Panc1 (cell line): ENCODE data around the gene PAGR1. TPM values are rescaled to one million over a fixed set of nuclear protein-coding genes. Genes with fewer than 3 reads are reported as not detected.

Experiments
- ATAC-seq: fragments of 200-7000 bp; cut with Tn5 transposase; 2 replicates; pipeline ENCODE4 v1.9.1; 2020; ENCODE audit warnings: mild to moderate bottlenecking, moderate library complexity
- BruUV-seq: library from RNA; stranded (reverse); fragments of 400-500 nt; replicated peaks from 2 replicates; lab custom pipeline; 2021; lab: Mats Ljungman, UMichigan
- CTCF ChIA-PET: fragments of 300-600 bp; sonication (Branson Sonifier 250); formaldehyde crosslinking; loops from one replicate; lab custom pipeline; 2022; ENCODE audit warnings: antibody characterized with exemption; lab: Charles Lee
- POLR2A ChIA-PET: fragments of 300-600 bp; sonication (Branson Sonifier 250); formaldehyde crosslinking; loops from one replicate; lab custom pipeline; 2022; ENCODE audit warnings: antibody characterized with exemption; lab: Charles Lee
- DNase-seq: peaks from one replicate; pipeline ENCODE4 v3.0.0-alpha.2; 2010; ENCODE audit warnings: low read depth, low spot score
- H3K27ac ChIP-seq: 2 replicates; pipeline ENCODE4 v1.5.1; 2011; ENCODE audit warnings: mild to moderate bottlenecking, low read length, inconsistent platforms
- H3K27me3 ChIP-seq: fragments of 200-500 bp; sonication (Bioruptor generic); 2 replicates; pipeline ENCODE4 v1.6.0; 2014; ENCODE audit warnings: low read length, inconsistent platforms; ENCODE audit not compliant: control insufficient read depth, insufficient read depth
- H3K36me3 ChIP-seq: fragments of 200-500 bp; sonication (Bioruptor generic); 2 replicates; pipeline ENCODE4 v1.5.1; 2014; ENCODE audit warnings: inconsistent platforms, mild to moderate bottlenecking, low read length, moderate library complexity; ENCODE audit not compliant: control insufficient read depth, insufficient read depth
- H3K4me1 ChIP-seq: 2 replicates; pipeline ENCODE4 v1.5.1; 2011; ENCODE audit warnings: inconsistent platforms, mild to moderate bottlenecking, low read length, moderate library complexity; ENCODE audit not compliant: control insufficient read depth, insufficient read depth
- H3K4me3 ChIP-seq, 2 experiments: 2 replicates each; pipeline ENCODE4 v1.5.1; 2011 to 2012; ENCODE audit warnings: low read depth in 2 of 2, low read length in 2 of 2, mild to moderate bottlenecking in 2 of 2, inconsistent platforms in 1 of 2, moderate library complexity in 1 of 2
- H3K9me3 ChIP-seq: fragments of 200-500 bp; sonication (Bioruptor generic); 2 replicates; pipeline ENCODE4 v1.5.1; 2014; ENCODE audit warnings: low read depth, mild to moderate bottlenecking, inconsistent platforms, low read length, moderate library complexity; ENCODE audit not compliant: control insufficient read depth, insufficient read depth
- POLR2AphosphoS5 ChIP-seq: IDR thresholded peaks from 2 replicates; pipeline ENCODE4 v1.6.1; 2012; ENCODE audit warnings: mild to moderate bottlenecking, low read depth, low read length, moderate library complexity
- SIN3A ChIP-seq: IDR thresholded peaks from 2 replicates; pipeline ENCODE4 v1.6.1; 2012; ENCODE audit warnings: low read depth, mild to moderate bottlenecking, low read length, moderate library complexity, borderline replicate concordance; ENCODE audit not compliant: insufficient read depth
- TCF7L2 ChIP-seq: IDR thresholded peaks from 2 replicates; pipeline ENCODE4 v1.6.1; 2011; ENCODE audit warnings: mild to moderate bottlenecking, low read depth, low read length, inconsistent platforms
- in situ Hi-C: cut with HindIII; loops from 2 replicates; pipeline ENCODE4 v1.10.0; 2016; ENCODE audit warnings: low sequenced_read_pairs, low pct_unique_long_range_greater_than_20kb
- intact Hi-C: fragments of 100-400 bp; cut with micrococcal nuclease; formaldehyde crosslinking; loops from one replicate; pipeline ENCODE4 v1.10.0; 2022; ENCODE audit not compliant: unreplicated experiment
- total RNA-seq: library from RNA; stranded (reverse); gene quantifications from one replicate; pipeline ENCODE4 v1.2.1, GENCODE V29; 2021; ENCODE audit not compliant: unreplicated experiment
- TF ChIP-seq, protein P1 (sequence below): fragments of 450-650 bp; IDR thresholded peaks from 2 replicates; pipeline ENCODE4 v1.5.1; 2017; ENCODE audit warnings: mild to moderate bottlenecking
- TF ChIP-seq, protein P2 (sequence below), 2 experiments: IDR thresholded peaks; 2 replicates each; pipeline ENCODE4 v1.6.1; 2011 to 2012; ENCODE audit warnings: low read depth in 2 of 2, control low read depth in 1 of 2, low read length in 1 of 2, mild to moderate bottlenecking in 1 of 2, moderate library complexity in 1 of 2; ENCODE audit not compliant: insufficient read depth in 1 of 2

The PAGR1 gene
- total RNA-seq, 1 experiment from 2014 or later: 42.5 TPM

DNA sequence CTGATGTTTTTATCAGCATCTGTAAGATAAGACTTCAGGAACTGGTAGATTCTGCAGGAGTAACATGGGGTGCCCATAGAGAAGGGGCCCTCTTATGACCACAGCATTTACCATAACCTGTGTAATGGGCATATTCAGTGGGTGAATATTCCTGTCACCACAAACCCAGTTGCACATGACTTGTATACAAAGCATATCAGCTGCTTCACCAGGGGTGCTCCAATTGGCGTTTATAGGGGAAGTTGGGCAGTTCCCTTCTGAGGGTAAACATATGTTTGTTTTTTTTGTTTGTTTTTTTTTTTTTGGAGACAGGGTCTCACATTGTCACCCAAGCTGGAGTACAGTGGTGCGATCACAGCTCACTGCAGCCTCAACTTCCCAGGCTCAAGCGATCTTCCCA, 49.4 kb upstream of the PAGR1 start:
- CTCF ChIA-PET: no interaction called here
- no TSS peak for BruUV-seq
- DNase-seq (no peak), ATAC-seq (no peak)
- no peak overlapping the region for H3K4me3 ChIP-seq
- POLR2A ChIA-PET: no interaction called here
- H3K9me3 ChIP-seq: no peaks in the 10 kb centered on the region
- in situ Hi-C loops (no loop called here), intact Hi-C loops (no loop called here)
- H3K27ac ChIP-seq: no peak overlapping the region
- TF ChIP-seq POLR2AphosphoS5 (no peak), TCF7L2 (no peak), SIN3A (no peak)
- TF ChIP-seq, protein P1, sequence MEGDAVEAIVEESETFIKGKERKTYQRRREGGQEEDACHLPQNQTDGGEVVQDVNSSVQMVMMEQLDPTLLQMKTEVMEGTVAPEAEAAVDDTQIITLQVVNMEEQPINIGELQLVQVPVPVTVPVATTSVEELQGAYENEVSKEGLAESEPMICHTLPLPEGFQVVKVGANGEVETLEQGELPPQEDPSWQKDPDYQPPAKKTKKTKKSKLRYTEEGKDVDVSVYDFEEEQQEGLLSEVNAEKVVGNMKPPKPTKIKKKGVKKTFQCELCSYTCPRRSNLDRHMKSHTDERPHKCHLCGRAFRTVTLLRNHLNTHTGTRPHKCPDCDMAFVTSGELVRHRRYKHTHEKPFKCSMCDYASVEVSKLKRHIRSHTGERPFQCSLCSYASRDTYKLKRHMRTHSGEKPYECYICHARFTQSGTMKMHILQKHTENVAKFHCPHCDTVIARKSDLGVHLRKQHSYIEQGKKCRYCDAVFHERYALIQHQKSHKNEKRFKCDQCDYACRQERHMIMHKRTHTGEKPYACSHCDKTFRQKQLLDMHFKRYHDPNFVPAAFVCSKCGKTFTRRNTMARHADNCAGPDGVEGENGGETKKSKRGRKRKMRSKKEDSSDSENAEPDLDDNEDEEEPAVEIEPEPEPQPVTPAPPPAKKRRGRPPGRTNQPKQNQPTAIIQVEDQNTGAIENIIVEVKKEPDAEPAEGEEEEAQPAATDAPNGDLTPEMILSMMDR: no peak
- TF ChIP-seq, protein P2, sequence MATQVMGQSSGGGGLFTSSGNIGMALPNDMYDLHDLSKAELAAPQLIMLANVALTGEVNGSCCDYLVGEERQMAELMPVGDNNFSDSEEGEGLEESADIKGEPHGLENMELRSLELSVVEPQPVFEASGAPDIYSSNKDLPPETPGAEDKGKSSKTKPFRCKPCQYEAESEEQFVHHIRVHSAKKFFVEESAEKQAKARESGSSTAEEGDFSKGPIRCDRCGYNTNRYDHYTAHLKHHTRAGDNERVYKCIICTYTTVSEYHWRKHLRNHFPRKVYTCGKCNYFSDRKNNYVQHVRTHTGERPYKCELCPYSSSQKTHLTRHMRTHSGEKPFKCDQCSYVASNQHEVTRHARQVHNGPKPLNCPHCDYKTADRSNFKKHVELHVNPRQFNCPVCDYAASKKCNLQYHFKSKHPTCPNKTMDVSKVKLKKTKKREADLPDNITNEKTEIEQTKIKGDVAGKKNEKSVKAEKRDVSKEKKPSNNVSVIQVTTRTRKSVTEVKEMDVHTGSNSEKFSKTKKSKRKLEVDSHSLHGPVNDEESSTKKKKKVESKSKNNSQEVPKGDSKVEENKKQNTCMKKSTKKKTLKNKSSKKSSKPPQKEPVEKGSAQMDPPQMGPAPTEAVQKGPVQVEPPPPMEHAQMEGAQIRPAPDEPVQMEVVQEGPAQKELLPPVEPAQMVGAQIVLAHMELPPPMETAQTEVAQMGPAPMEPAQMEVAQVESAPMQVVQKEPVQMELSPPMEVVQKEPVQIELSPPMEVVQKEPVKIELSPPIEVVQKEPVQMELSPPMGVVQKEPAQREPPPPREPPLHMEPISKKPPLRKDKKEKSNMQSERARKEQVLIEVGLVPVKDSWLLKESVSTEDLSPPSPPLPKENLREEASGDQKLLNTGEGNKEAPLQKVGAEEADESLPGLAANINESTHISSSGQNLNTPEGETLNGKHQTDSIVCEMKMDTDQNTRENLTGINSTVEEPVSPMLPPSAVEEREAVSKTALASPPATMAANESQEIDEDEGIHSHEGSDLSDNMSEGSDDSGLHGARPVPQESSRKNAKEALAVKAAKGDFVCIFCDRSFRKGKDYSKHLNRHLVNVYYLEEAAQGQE (IDR thresholded peaks at IDR 0.05; ENCODE audit: insufficient read depth in 1 of 2, low read depth in 2 of 2, low read length in 1 of 2): no peak
- H3K4me1 ChIP-seq: no peaks in the 10 kb centered on the region
- H3K36me3 ChIP-seq: no peaks in the 10 kb centered on the region
- H3K27me3 ChIP-seq: no peaks in the 10 kb centered on the region

DNA sequence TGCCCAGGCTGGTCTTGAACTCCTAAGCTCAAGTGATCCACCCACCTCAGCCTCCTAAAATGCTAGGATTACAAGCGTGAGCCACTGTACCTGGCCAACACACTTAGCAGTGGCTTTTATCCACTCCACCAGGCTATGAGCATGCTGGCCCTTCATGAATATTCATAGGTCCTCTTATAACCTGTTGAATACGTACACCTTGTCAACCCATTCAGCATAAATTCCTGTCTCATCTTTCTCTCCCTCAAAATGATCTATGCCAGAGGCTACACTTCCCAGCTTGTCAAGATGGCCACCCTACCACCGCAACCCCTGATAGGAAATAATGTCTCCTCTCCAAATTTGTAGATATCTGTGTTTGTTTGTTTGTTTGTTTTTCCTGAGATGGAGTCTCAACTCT, 48.9 kb upstream of the PAGR1 start:
- Histone ChIP-seq H3K27ac (no peak overlapping the region), H3K4me3 (no peak overlapping the region), H3K27me3 (no peaks in the 10 kb centered on the region), H3K4me1 (no peaks in the 10 kb centered on the region), H3K9me3 (no peaks in the 10 kb centered on the region), H3K36me3 (no peaks in the 10 kb centered on the region)
- BruUV-seq: no TSS peak
- ATAC-seq (no peak), DNase-seq (no peak)
- TF ChIP-seq, protein P1: no peak
- TF ChIP-seq, protein P2 (IDR thresholded peaks at IDR 0.05; ENCODE audit: insufficient read depth in 1 of 2, low read depth in 2 of 2, low read length in 1 of 2): no peak
- TF ChIP-seq TCF7L2: no peak
- CTCF ChIA-PET: interaction anchor here (0.6 kb wide), 1 partner anchor 89 kb away, joined by 5 read pairs; no protein-coding TSS in a partner anchor
- POLR2A ChIA-PET: no interaction called here
- in situ Hi-C loops: no loop called here
- intact Hi-C loops: no loop called here
